HTERT RPE-1 (cell line): ENCODE results near the gene ABHD10.
"Not testable (repeated sequence)": the region's sequence is repeated elsewhere in the genome, so short reads cannot be mapped to it uniquely, and the experiment has no call there.

Source experiments
- in situ Hi-C: fragments of 300-500 bp; cut with MboI; formaldehyde crosslinking; loops from 4 replicates; pipeline ENCODE4 v1.14.3; 2020; ENCODE audit warnings: low sequenced_read_pairs

Gene ABHD10

DNA sequence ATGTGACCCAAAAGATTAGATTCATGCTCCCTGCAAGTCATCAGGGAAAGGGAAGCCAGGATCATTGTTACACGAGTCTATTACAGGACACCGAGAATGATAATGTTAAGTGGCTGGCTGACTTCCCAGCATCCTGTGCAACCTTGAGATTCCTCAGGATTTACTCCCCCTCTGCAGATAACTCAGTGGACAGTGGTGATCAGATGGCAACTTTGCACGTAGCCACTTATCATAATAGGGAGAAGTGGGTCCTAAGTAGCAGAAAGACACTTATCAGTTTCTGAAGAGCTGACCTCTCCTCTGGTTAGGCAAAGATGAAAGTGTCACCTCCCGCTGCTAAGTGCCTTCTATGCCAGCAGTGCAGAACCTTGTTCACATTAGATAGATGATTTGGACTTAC, 49.0 kb downstream of the ABHD10 start:
- in situ Hi-C loops = no loop called here

DNA sequence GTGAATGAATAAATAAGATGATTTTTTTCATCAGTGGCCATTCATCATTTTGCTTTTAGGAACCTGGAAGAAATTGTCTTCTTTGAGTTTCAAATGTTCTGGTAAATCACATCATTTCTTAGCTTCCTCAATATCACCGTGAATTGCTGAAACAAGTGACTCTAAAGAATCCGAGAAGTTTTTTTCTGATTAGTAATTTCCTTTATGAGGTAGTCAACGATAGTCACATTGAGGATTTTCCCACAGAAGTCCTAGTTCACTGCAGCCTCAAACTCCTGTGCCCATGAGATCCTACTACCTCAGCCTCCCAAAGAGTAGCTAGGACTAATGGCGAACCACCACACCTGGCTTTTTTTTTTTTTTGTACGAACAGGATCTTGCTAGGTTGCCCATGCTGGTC, 52.1 kb downstream of the ABHD10 start:
- in situ Hi-C loops = no loop called here

DNA sequence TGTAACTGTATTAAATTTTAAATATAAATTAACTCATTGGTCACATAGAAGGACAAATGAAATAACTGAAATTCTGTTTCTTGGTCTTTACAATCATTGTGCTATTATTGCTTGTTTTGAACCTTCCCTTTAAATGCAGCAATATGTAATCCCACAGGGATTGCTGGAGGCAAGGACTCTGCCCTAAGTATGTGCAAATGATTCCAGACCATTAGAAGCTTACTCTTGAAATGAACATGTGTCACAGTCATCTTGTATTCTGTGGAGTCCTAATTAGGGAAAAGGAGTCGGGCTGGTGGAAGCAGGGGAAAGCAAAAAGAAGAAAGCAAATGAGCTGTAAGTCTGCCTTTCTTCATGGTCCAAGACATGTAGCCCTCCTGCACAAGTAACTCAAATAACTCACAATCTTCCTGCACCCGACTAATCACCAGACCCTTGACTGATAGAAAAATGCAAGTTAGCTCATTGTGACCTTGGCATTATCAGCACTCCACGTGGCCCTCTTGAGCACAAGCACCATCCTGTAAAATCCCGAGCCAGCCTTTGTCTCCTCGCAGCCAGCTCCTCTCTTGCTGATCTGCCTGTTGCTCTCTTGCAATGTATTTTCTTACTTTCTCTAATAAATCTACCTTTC, 53.4 kb downstream of the ABHD10 start:
- in situ Hi-C loops = no loop called here

DNA sequence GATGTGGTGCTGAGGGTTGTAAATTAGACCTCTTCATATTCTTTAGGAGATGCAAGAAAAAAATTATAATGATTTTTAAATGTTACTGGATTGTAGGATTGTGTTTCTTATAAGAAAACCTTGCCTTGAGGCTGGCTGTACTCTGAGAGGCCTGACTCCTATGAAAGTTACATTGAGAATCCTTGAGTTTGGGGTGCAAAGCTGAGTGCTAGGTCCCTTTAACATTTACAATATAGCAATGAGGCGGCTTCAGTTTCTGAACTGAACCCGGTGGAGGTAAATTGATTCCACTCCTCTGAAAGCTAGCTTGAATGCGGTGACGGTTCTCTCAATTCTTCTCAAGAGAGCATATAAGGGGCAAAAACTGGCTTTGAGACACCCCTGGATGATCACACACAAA, 55.6 kb downstream of the ABHD10 start, which contains the start of gene TMPRSS7:
Gene TMPRSS7 (plus strand): TSS at position 301 of the 400 bp plus-strand sequence. CDS start 110 bp downstream, outside the sequence.
- in situ Hi-C loops = no loop called here

DNA sequence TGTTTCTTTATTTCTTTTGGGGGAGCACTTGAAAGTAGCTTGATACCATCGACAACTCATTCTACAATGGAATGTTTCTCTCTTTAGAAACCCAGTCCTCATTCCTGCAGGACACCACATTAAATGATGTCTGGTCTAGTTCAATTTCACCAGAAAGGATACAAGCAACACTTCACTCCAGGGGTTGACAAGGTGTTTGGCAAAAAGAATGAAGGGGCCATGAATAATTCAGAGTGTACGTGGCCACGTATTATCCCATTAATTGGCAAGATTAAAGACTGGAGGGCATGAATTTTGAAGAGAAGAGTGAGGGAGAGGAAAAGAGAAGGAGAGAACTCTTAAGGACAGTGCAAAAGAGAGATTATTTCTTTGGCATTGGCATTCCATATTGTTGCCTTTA, 56.4 kb downstream of the ABHD10 start:
- in situ Hi-C loops = no loop called here

DNA sequence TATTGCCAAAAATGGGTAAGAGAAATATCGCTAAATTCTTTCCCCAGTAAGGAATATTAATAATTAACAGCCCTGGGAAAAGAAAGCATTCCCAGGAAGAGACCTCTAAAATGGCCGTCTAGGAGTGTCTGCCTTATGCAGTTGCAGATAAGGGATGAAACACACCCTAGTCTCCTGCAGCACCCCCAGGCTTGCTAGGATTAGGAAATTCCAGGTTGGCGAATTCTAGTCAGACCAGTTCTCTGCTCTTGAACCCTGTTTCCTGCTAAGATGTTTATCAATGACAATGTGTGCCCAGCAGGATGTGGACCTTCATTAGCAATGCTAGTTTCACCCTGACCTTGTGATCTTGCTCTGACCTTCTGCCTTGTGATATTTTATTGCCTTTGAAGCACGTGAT, 58.4 kb downstream of the ABHD10 start:
- in situ Hi-C loops = not testable (repeated sequence)

DNA sequence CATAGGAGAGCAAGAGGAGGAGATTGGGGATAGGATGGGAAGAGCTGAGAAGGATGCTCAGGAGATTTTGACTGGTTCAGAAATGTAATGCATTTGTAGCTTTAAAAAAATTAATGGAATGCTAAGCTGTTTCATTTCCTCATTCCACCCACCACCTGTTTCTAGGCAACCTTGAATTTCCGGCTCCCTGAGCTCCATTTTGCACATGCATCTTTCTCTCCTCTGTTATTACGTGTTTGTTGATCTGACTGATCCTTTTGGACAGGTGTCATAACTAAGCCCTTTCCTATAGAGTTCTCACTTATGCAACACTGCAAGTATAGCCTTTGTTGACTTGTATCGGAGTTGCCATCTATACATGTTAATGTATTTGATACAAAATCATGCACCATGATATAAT, 60.0 kb downstream of the ABHD10 start:
- in situ Hi-C loops = no loop called here

DNA sequence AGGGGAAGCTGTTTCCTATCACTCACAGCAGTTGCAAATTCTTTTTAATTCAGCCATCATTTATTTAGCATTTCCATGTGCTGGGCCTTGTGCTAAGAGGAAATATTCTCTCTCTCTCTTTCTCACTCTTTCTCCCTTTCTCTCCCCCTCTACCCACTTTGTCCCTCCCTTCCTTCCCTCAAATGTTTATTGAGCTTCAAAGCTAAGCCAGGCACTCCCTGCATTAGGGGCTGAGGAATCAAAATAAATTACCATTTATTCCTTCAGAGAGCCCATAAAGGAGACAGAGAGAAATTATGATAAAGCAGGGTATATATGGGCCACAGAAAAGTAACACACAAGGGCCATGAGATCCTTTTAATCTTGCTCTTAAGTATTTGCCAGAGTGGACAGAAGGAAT, 62.5 kb downstream of the ABHD10 start:
- in situ Hi-C loops = no loop called here

DNA sequence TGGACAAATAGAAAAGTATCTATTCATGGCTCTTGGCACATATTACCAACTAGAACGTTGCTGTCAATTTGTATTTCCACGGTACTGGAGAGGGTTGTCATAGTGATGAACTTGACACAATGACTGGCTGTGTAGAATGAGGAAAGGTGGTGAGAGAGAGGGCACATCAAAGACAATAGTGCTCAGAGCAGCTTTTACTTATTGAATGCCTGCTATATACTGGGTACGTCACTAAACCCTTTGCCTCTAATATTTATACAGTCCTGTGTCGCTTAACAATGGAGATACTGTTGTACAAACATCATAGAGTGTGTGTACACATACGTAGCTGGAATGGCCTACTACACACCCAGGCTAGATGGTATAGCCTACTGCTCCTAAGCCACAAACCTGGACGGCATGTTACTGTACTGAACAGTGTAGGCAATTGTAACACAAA, 64.0 kb downstream of the ABHD10 start:
- in situ Hi-C loops = no loop called here
